GM12878 (cell line): ENCODE measurements around the gene MRPL20. TPM values are rescaled to one million over a fixed set of nuclear protein-coding genes. Genes with fewer than 3 reads are reported as not detected.
"Not testable (repeated sequence)": the region's sequence is repeated elsewhere in the genome, so short reads cannot be mapped to it uniquely, and the experiment has no call there.

ENCODE experiments used
- ATAC-seq: fragments of 200-7000 bp; cut with Tn5 transposase; 3 replicates; pipeline ENCODE4 v1.9.1; 2020; ENCODE audit warnings: mild to moderate bottlenecking, moderate library complexity
- BruUV-seq: library from RNA; stranded (reverse); fragments of 400-500 nt; replicated peaks from 2 replicates; lab custom pipeline; 2021; lab: Mats Ljungman, UMichigan
- CTCF ChIA-PET: fragments of 300-600 bp; sonication (Branson Sonifier 250); formaldehyde crosslinking; extraction: SDS; loops from one replicate; lab custom pipeline; 2021; ENCODE audit warnings: inconsistent platforms; lab: Yijun Ruan, JAX
- POLR2A ChIA-PET: fragments of 350-600 bp; formaldehyde crosslinking; extraction: SDS; loops from one replicate; lab custom pipeline; 2021; ENCODE audit warnings: inconsistent platforms; lab: Charles Lee
- RAD21 ChIA-PET: fragments of 300-600 bp; sonication (Branson Sonifier 250); formaldehyde crosslinking; loops from one replicate; lab custom pipeline; 2023; ENCODE audit warnings: antibody characterized with exemption; ENCODE audit not compliant: unreplicated experiment; lab: Charles Lee
- SMC1A ChIA-PET: fragments of 300-600 bp; sonication (Branson Sonifier 250); formaldehyde crosslinking; loops from one replicate; lab custom pipeline; 2023; ENCODE audit not compliant: unreplicated experiment, uncharacterized antibody; lab: Charles Lee
- DNase-seq: peaks from one replicate; pipeline ENCODE4 v3.0.0-alpha.2; 2011; ENCODE audit warnings: low read depth, low spot score
- FAIRE-seq: peaks from 3 replicates; lab custom pipeline; 2011; peaks lifted over from hg19 to GRCh38; lab: Jason Lieb, UNC
- H2AFZ ChIP-seq: 2 replicates; pipeline ENCODE4 v1.6.0; 2011; ENCODE audit warnings: low read depth, low read length, control low read depth; ENCODE audit not compliant: control insufficient read depth
- H3K27ac ChIP-seq: 2 replicates; pipeline ENCODE4 v1.5.1; 2011; ENCODE audit warnings: control low read depth; ENCODE audit not compliant: control insufficient read depth, insufficient read depth
- H3K27me3 ChIP-seq, 2 experiments: replicated peaks in 1 of 2; 2 replicates each; pipeline versions ENCODE4 v1.6.0 to v1.6.1; 2011; ENCODE audit warnings: low read length in 1 of 2; ENCODE audit not compliant: control insufficient read depth in 2 of 2, insufficient read depth in 2 of 2
- H3K36me3 ChIP-seq, 2 experiments: 2 replicates each; pipeline ENCODE4 v1.5.1; 2011; ENCODE audit warnings: low read length in 1 of 2; ENCODE audit not compliant: control insufficient read depth in 2 of 2, insufficient read depth in 2 of 2
- H3K4me1 ChIP-seq: 2 replicates; pipeline ENCODE4 v1.6.1; 2011; ENCODE audit warnings: mild to moderate bottlenecking, low read length, moderate library complexity, mixed read lengths; ENCODE audit not compliant: control insufficient read depth, insufficient read depth
- H3K4me2 ChIP-seq: 2 replicates; pipeline ENCODE4 v1.6.0; 2011; ENCODE audit warnings: control low read depth; ENCODE audit not compliant: control insufficient read depth, insufficient read depth
- H3K4me3 ChIP-seq: fragments of 200-600 bp; sonication (generic); 2 replicates; pipeline ENCODE4 v1.5.1; 2016
- H3K79me2 ChIP-seq: 2 replicates; pipeline ENCODE4 v1.6.0; 2011; ENCODE audit warnings: low read length; ENCODE audit not compliant: control insufficient read depth, insufficient read depth
- H3K9ac ChIP-seq: 2 replicates; pipeline ENCODE4 v1.8.0; 2011; ENCODE audit warnings: low read length, control low read depth, mixed read lengths; ENCODE audit not compliant: control insufficient read depth, insufficient read depth
- H3K9me3 ChIP-seq: replicated peaks from 3 replicates; pipeline ENCODE4 v1.5.1; 2011; ENCODE audit warnings: mild to moderate bottlenecking, low read length; ENCODE audit not compliant: control insufficient read depth, insufficient read depth
- H4K20me1 ChIP-seq: 2 replicates; pipeline ENCODE4 v1.6.0; 2011; ENCODE audit not compliant: control insufficient read depth, insufficient read depth
- CBFB ChIP-seq: IDR thresholded peaks from 2 replicates; pipeline ENCODE4 v1.6.1; 2016; ENCODE audit warnings: antibody characterized with exemption, low read depth
- POLR2A ChIP-seq: IDR thresholded peaks from 2 replicates; pipeline ENCODE4 v1.6.1; 2011; ENCODE audit warnings: low read depth, mild to moderate bottlenecking, low read length
- WGBS: methylation state at CpG from one replicate; pipeline ENCODE4 v1.1.6; 2016; ENCODE audit warnings: low lambda C conversion rate; ENCODE audit not compliant: insufficient replicate concordance, insufficient coverage; ENCODE audit errors: missing lambda C conversion rate; 5-methylcytosine and 5-hydroxymethylcytosine counted together
- in situ Hi-C: fragments of 300-500 bp; cut with MboI; formaldehyde crosslinking; loops from 9 replicates; pipeline ENCODE4 v1.14.3; 2018; ENCODE audit warnings: mixed read lengths
- intact Hi-C: fragments of 100-400 bp; cut with micrococcal nuclease; formaldehyde crosslinking; loops from one replicate; pipeline ENCODE4 v1.14.2; 2022; ENCODE audit not compliant: unreplicated experiment
- polyA plus RNA-seq, 11 experiments: library from polyadenylated mRNA; depleted of rRNA in 4 of 11; unstranded in 6 of 11; stranded (reverse) in 5 of 11; fragments of >200 nt; fragmentation: Nextera tagmentation in 4 of 11; fragmentation: Illumina TruSeq in 1 of 11; extraction: Ambion mirVana in 4 of 11; extraction: Trizol in 1 of 11; gene quantifications; 1 replicate in 1 of 11; 2 replicates in 10 of 11; pipeline versions ENCODE4 v1.2.1 to v1.2.3, GENCODE V29; 2011 to 2016; ENCODE audit warnings: inconsistent platforms in 2 of 11, missing spikeins in 2 of 11, low read depth in 1 of 11
- total RNA-seq, 4 experiments: library from RNA; depleted of rRNA in 3 of 4; stranded (reverse); fragments of >200 nt in 3 of 4; fragmentation: Illumina TruSeq in 1 of 4; extraction: Trizol in 1 of 4; gene quantifications; 2 replicates each; pipeline versions ENCODE4 v1.2.1 to v1.2.3, GENCODE V29; 2013 to 2021

The MRPL20 gene
- total and polyA plus RNA-seq, 10 of the 15 experiments (the other 5 are each of a cell fraction or from before 2014, with no cell fraction given), result 129 to 525 (median 255) TPM

DNA sequence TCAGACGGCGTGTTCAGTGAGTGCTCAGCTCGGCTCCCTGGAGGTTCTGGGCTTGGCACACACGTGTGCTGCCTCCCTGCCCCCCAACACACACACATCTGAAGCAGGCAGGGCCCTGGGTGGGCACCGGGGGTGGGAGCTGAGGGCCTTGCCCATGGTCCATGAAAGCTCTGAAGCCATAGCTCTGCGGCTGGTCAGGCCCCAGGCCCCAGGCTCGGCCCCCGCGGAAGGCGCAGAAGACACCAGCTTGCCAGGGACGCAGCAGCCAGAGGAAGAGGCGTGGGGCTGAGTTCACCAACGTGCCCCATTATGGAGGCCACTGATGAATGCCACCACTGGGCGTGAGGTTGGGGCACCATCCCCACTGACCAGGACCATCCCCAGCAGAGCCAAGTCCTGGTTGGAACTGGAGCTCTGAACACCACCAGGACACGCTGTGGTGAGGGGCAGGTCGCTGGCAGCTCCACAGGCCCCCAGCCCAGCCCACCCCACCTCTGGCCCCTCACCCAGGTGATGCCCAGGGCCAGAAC is 36.3 kb downstream of the MRPL20 start:
- H3K27me3 ChIP-seq, result no peaks in the 10 kb centered on the region
- no peak for DNase-seq
- H2AFZ ChIP-seq, result no peak overlapping the region
- H3K4me3 ChIP-seq, result no peak overlapping the region
- RAD21 ChIA-PET, result no interaction called here
- H3K79me2 ChIP-seq, result peaks cover 25% of the 10 kb centered on the region
- no peak overlapping the region for H3K4me2 ChIP-seq
- POLR2A ChIA-PET, result interaction anchor here (1.1 kb wide), 1 partner anchor 67 kb away, joined by 3 read pairs; no protein-coding TSS in a partner anchor
- SMC1A ChIA-PET, result interaction anchor here (1.2 to 1.8 kb wide), 4 partner anchors 47 to 386 kb away, joined by 3 to 5 read pairs (median 3); no protein-coding TSS in a partner anchor
- WGBS, result 85% methylated on average over 13 of the region's 16 CpGs
- no TSS peak for BruUV-seq
- no peaks in the 10 kb centered on the region for H4K20me1 ChIP-seq
- no peak overlapping the region for H3K27ac ChIP-seq
- no peak for TF ChIP-seq CBFB
- TF ChIP-seq POLR2A, result peak; percentile 31; the same call in 1 of the 2 replicates
- TF ChIP-seq, all 136 proteins: peak for 1
- FAIRE-seq (no peak), ATAC-seq (no peak)
- Histone ChIP-seq H3K9me3 (peaks cover 3% of the 10 kb centered on the region; the same call in 1 of the 3 replicates), H3K36me3 (peaks cover 0 to 3% of the 10 kb centered on the region in 2 experiments; a peak in 2 of 4 replicates), H3K4me1 (peaks cover 21% of the 10 kb centered on the region), H3K9ac (no peak overlapping the region)
- CTCF ChIA-PET, result interaction anchor here (0.6 to 2.8 kb wide), 14 partner anchors 12 to 386 kb away, joined by 3 to 15 read pairs (median 6); partner anchors contain the start of genes AGRN, CCNL2, DVL1 and MRPL20
- in situ Hi-C loops (no loop called here), intact Hi-C loops (loop anchor here (10.0 kb wide), 1 partner anchor 134 kb away; no protein-coding TSS in a partner anchor)

DNA sequence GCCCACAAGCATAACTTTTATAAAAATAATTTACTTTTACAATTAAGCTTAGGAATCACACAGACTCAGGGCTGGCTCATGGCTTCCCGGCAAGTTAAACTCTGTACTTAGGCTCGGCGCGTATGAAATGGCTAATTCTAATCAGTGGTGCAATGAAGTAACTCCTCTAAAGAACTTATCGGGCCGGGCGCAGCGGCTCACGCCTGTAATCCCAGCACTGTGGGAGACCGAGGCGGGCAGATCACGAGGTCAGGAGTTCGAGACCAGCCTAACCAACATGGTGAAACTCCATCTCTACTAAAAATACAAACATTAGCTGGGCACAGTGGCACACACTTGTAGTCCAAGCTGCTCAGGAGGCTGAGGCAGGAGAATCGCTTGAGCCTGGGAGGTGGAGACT is 37.0 kb downstream of the MRPL20 start:
- SMC1A ChIA-PET, DNase-seq, H3K4me2 ChIP-seq, in situ Hi-C loops, BruUV-seq, H3K36me3 ChIP-seq, POLR2A ChIA-PET, FAIRE-seq, H4K20me1 ChIP-seq, H3K27ac ChIP-seq, ATAC-seq, H2AFZ ChIP-seq, H3K9me3 ChIP-seq, H3K9ac ChIP-seq, H3K4me3 ChIP-seq, H3K27me3 ChIP-seq: not testable (repeated sequence)
- Histone ChIP-seq H3K79me2 (peaks cover 24% of the 10 kb centered on the region), H3K4me1 (peaks cover 21% of the 10 kb centered on the region)
- intact Hi-C loops, result loop anchor here (10.0 kb wide), 1 partner anchor 135 kb away; no protein-coding TSS in a partner anchor
- WGBS, result 95% methylated on average over 14 of the region's 14 CpGs
- CTCF ChIA-PET, result interaction anchor here (0.9 to 1.9 kb wide), 4 partner anchors 11 to 135 kb away, joined by 3 to 8 read pairs (median 4); partner anchors contain the start of genes CCNL2 and MXRA8
- RAD21 ChIA-PET, result interaction anchor here (0.6 kb wide), 1 partner anchor 36 kb away, joined by 4 read pairs; no protein-coding TSS in a partner anchor
